ENCODE data around the gene PUDP.

DNA sequence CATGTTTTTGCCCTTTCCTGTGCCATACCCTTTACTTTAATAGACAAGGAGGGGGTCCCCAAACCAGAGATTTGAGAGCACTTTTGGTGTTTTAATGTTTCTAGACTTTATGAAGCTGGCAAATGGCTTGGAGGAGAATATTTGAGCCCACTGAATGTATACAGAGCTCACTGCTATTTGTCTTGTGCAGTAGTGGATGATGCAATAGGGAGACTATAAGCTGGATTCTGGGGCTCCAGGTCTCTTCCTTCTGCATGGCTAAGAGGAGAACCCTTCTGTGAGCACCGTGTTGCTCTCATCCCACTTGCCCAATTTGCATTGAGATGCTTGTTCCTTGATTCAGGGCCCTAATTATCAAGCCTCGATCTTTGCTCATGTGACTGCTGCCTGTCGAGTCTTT, 8.9 kb upstream of the PUDP start:
- TF ChIP-seq, protein P1, sequence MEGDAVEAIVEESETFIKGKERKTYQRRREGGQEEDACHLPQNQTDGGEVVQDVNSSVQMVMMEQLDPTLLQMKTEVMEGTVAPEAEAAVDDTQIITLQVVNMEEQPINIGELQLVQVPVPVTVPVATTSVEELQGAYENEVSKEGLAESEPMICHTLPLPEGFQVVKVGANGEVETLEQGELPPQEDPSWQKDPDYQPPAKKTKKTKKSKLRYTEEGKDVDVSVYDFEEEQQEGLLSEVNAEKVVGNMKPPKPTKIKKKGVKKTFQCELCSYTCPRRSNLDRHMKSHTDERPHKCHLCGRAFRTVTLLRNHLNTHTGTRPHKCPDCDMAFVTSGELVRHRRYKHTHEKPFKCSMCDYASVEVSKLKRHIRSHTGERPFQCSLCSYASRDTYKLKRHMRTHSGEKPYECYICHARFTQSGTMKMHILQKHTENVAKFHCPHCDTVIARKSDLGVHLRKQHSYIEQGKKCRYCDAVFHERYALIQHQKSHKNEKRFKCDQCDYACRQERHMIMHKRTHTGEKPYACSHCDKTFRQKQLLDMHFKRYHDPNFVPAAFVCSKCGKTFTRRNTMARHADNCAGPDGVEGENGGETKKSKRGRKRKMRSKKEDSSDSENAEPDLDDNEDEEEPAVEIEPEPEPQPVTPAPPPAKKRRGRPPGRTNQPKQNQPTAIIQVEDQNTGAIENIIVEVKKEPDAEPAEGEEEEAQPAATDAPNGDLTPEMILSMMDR (IDR thresholded peaks at IDR 0.05) = no peak
- no peak for TF ChIP-seq POLR2A (IDR thresholded peaks at IDR 0.05)
